Measurements from ENCODE around the gene ADD2.
"Not testable (repeated sequence)": the region's sequence is repeated elsewhere in the genome, so short reads cannot be mapped to it uniquely, and the experiment has no call there.

ADD2 gene

DNA sequence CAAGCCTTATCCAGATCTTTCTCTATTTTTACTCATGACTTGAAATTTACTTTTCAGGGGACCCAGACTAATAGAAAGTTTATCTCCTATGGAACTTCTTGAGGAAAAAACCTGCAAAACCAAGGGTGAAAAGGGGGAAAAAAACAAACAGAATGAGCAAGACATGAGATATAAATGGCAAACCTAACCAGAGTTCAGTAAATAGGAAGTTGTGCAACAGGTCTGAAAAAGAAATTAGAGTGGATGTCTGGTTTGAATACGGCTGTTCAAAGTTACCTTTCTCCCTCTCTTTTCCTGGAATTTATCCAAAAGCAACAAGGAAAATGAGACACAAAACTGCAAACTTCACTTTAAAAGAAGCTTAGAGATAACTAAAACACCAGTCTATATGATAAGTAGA, 135.6 kb downstream of the ADD2 start:
- Histone ChIP-seq H3K27me3 (ENCODE audit: control insufficient read depth, insufficient read depth, low read length) (no peaks in the 10 kb centered on the region), H3K4me1 (ENCODE audit: control insufficient read depth, insufficient read depth, low read length) (no peaks in the 10 kb centered on the region), H3K9me3 (ENCODE audit: control insufficient read depth, insufficient read depth, low read length) (no peaks in the 10 kb centered on the region), H3K9ac (ENCODE audit: low read depth, low read length) (no peak overlapping the region), H3K36me3 (ENCODE audit: control insufficient read depth, insufficient read depth, low read length) (no peaks in the 10 kb centered on the region), H3K4me3 (ENCODE audit: low read depth, low read length) (no peak overlapping the region)

DNA sequence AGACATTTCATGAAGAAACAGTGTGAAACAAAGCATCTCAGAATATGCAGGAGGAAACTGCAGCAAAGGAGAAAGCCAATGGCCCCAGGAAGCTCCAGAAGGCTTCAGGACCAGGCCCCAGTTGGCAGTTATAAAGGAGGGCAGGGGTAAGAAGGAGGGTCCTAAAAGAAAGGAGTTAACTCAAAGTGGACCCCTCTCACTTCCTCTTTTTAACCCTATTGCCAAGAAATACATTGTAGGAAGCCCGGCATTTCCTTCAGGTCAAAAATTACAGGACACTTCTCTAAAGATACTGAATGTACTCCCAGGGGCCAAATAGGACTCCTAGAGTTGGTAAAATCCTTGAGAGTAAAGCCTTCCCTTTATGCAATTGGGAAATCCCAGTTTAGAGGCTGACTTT, 137.2 kb downstream of the ADD2 start:
- Histone ChIP-seq H3K4me1 (ENCODE audit: control insufficient read depth, insufficient read depth, low read length) (peaks cover 10% of the 10 kb centered on the region), H3K27me3 (ENCODE audit: control insufficient read depth, insufficient read depth, low read length) (no peaks in the 10 kb centered on the region), H3K9me3 (ENCODE audit: control insufficient read depth, insufficient read depth, low read length) (no peaks in the 10 kb centered on the region), H3K36me3 (ENCODE audit: control insufficient read depth, insufficient read depth, low read length) (no peaks in the 10 kb centered on the region), H3K4me3 (ENCODE audit: low read depth, low read length) (no peak overlapping the region), H3K9ac (ENCODE audit: low read depth, low read length) (no peak overlapping the region)

DNA sequence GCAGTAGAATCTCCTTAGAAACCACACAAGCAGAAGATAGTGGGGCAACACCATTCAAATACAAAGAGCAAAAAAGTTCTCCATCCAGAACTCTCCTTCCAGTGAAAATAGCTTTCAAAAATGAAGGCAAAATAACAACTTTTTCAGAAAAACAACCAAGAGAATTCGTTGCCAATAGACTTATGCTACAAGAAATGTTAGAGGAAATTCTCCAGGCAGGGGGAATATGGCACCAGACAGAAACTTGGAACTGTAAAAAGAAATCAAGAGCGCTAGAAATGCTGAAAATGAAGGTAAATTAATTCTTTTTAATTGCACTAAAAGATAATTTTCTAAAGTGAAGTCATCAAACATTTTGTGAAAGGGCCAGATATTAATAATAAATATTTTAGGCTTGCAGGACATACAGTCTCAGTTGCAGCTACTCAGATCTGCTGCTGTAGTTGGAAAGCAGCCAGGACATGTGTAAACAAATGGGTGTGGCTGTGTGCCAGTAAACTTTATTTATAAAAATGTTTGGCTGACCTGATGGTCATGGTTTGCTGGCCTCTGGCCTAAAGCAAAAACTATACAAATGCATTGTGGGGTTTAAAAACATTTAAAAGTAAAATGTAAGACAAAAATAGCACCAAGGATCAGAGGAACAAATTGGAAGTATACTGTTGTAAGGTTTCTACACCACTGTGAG, 140.6 kb downstream of the ADD2 start:
- Histone ChIP-seq H3K9me3 (ENCODE audit: control insufficient read depth, insufficient read depth, low read length) (no peaks in the 10 kb centered on the region), H3K36me3 (ENCODE audit: control insufficient read depth, insufficient read depth, low read length) (no peaks in the 10 kb centered on the region), H3K27me3 (ENCODE audit: control insufficient read depth, insufficient read depth, low read length) (no peaks in the 10 kb centered on the region), H3K9ac (ENCODE audit: low read depth, low read length) (no peak overlapping the region), H3K4me3 (ENCODE audit: low read depth, low read length) (no peak overlapping the region), H3K4me1 (ENCODE audit: control insufficient read depth, insufficient read depth, low read length) (peaks cover 10% of the 10 kb centered on the region)

DNA sequence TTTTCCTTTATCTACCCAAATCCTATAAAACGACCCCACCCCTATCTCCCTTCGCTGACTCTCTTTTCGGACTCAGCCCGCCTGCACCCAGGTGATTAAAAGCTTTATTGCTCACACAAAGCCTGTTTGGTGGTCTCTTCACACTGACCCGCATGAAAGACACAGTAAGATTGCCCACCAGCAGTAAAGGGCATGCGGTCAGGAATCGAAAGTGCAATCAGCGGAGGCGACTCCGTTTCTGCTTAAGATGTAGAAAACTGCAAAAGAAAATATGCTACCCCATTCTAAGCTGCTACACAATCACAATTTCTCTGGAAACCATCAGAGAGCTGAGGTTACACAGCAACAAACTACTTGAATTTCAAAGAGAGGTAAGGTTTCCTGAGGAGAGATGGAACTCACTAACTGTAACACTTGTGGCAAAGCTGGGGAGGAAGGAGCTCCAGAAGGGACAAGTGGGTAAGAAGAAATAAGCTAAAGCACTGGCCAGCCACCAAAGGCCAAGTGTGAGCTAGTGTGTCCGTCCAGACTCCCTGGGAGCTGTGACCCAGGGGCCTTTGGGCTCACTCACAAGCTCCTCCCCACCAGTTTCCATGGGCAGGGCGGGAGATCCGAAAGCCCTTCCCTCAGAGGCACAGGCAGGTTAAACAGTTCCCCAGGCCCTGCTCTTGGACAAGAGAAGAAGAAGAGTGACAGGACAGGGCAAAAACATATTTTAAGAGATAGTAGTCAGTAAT, 141.6 kb downstream of the ADD2 start:
- Histone ChIP-seq H3K9me3 (ENCODE audit: control insufficient read depth, insufficient read depth, low read length) (no peaks in the 10 kb centered on the region), H3K4me3 (ENCODE audit: low read depth, low read length) (peak overlapping the region; percentile 38), H3K36me3 (ENCODE audit: control insufficient read depth, insufficient read depth, low read length) (no peaks in the 10 kb centered on the region), H3K27me3 (ENCODE audit: control insufficient read depth, insufficient read depth, low read length) (no peaks in the 10 kb centered on the region), H3K9ac (ENCODE audit: low read depth, low read length) (peak overlapping the region; percentile 71), H3K4me1 (ENCODE audit: control insufficient read depth, insufficient read depth, low read length) (peaks cover 10% of the 10 kb centered on the region)

DNA sequence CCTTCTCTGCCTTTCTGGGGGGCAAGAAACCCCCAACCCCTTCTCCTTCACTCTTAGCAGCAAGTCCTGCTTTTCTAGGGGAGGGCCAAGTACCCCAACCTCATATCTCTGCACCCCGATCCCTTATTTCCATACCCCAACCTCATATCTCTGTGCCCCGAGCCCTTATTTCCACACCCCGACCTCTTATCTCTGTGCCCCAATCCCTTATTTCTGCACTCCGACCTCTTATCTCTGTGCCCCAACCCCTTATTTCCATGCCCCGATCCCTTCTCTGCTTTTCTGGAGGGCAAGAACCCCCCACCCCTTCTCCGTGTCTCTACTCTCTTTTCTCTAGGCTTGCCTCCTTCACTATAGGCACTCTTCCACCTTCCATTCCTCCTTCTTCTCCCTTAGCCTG, 146.5 kb downstream of the ADD2 start:
- not testable (repeated sequence) for H3K4me3 ChIP-seq (ENCODE audit: low read depth, low read length); H3K9ac ChIP-seq (ENCODE audit: low read depth, low read length); H3K36me3 ChIP-seq (ENCODE audit: control insufficient read depth, insufficient read depth, low read length); H3K9me3 ChIP-seq (ENCODE audit: control insufficient read depth, insufficient read depth, low read length); H3K27me3 ChIP-seq (ENCODE audit: control insufficient read depth, insufficient read depth, low read length); H3K4me1 ChIP-seq (ENCODE audit: control insufficient read depth, insufficient read depth, low read length)

DNA sequence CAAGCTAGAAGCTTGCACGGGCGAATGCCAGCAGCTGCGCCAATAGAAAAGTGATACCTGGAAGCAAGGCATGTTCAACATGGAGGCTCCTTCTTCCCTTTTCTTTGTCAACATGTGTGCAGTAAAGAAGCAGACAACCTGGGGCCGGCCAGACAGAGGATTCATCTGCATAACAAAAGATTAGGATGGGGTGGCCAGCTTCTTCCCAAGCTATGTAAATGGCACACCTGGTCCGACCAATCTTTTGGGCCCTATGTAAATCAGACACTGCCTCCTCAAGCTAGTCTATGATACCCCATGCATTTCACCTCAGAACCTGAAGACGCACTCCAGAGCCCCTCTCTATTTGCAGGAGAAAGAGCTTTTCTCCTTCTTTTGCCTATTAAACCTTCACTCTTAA, 148.0 kb downstream of the ADD2 start:
- Histone ChIP-seq H3K27me3 (ENCODE audit: control insufficient read depth, insufficient read depth, low read length) (no peaks in the 10 kb centered on the region), H3K4me1 (ENCODE audit: control insufficient read depth, insufficient read depth, low read length) (peaks cover 2% of the 10 kb centered on the region), H3K36me3 (ENCODE audit: control insufficient read depth, insufficient read depth, low read length) (no peaks in the 10 kb centered on the region), H3K4me3 (ENCODE audit: low read depth, low read length) (no peak overlapping the region), H3K9me3 (ENCODE audit: control insufficient read depth, insufficient read depth, low read length) (no peaks in the 10 kb centered on the region), H3K9ac (ENCODE audit: low read depth, low read length) (no peak overlapping the region)

DNA sequence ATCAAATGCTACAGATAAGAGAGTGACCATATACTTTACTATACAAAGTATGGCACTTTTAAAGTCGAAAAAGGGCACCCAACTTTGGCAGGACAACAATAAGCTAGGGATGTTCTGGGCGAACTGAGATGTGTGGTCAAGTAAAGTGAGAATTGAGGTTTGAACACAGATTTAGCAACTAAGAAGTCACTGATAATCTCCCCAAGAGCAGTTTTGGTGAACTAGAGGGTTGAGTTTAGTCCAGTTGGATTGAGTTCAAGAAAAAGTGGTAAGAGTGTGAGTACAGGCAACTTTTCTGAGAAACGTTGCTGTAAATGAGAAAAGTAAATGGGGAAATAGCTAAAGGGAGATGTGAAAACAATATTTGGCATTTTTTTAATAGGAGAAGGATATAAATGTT, 148.8 kb downstream of the ADD2 start:
- Histone ChIP-seq H3K4me3 (ENCODE audit: low read depth, low read length) (no peak overlapping the region), H3K27me3 (ENCODE audit: control insufficient read depth, insufficient read depth, low read length) (no peaks in the 10 kb centered on the region), H3K9ac (ENCODE audit: low read depth, low read length) (no peak overlapping the region), H3K36me3 (ENCODE audit: control insufficient read depth, insufficient read depth, low read length) (no peaks in the 10 kb centered on the region), H3K4me1 (ENCODE audit: control insufficient read depth, insufficient read depth, low read length) (peaks cover 2% of the 10 kb centered on the region), H3K9me3 (ENCODE audit: control insufficient read depth, insufficient read depth, low read length) (no peaks in the 10 kb centered on the region)

DNA sequence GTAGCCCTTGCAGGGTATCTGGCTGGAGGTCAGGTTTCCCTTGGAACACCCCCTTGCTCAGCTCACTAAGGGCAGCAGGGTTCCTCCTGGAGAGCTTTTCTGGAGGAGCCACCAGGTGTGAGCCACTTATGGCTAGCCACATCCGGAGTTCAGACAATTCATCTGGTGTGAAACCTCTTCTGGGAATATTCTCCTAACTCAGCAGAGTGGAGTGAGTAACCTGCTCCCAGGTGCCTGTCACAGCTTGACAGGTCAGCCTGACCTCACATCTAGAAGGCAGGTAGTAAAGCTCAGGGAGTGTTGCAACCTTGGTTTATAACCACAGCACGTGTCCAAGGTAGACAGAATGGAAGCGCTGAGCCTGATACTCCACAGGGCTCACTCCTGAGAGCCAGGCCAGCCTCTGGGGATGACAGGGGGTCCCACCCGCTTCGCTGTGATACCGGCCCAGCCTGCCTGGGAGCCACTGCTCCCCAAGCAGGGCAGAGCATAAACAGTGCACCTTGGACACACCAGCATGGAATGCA, 151.8 kb downstream of the ADD2 start:
- no peaks in the 10 kb centered on the region for H3K9me3 ChIP-seq (ENCODE audit: control insufficient read depth, insufficient read depth, low read length)
- peaks cover 5% of the 10 kb centered on the region for H3K4me1 ChIP-seq (ENCODE audit: control insufficient read depth, insufficient read depth, low read length)
- no peaks in the 10 kb centered on the region for H3K27me3 ChIP-seq (ENCODE audit: control insufficient read depth, insufficient read depth, low read length)
- H3K36me3 ChIP-seq (ENCODE audit: control insufficient read depth, insufficient read depth, low read length) = no peaks in the 10 kb centered on the region
- H3K9ac ChIP-seq (ENCODE audit: low read depth, low read length) = no peak overlapping the region
- no peak overlapping the region for H3K4me3 ChIP-seq (ENCODE audit: low read depth, low read length)

DNA sequence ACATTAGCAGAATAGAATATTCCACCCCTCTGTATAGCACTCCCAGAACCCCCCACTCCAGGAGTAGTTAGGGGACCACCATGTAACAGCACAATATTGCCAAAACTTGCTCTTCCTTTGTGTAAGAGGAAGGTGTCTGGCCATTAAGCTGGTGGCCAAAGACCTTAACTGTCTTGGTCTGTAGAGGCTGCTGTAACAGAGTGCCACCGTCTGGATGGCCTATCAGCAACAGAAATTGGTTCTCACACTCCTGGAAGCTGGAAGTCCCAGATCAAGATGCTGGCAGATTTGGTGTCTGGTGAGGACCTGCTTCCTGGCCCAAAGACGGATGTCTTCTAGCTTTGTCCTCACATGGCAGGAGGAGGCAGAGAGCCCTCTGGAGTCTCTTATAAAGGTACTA, 152.8 kb downstream of the ADD2 start:
- Histone ChIP-seq H3K4me1 (ENCODE audit: control insufficient read depth, insufficient read depth, low read length) (peaks cover 5% of the 10 kb centered on the region), H3K9ac (ENCODE audit: low read depth, low read length) (no peak overlapping the region), H3K4me3 (ENCODE audit: low read depth, low read length) (no peak overlapping the region), H3K27me3 (ENCODE audit: control insufficient read depth, insufficient read depth, low read length) (no peaks in the 10 kb centered on the region), H3K36me3 (ENCODE audit: control insufficient read depth, insufficient read depth, low read length) (no peaks in the 10 kb centered on the region), H3K9me3 (ENCODE audit: control insufficient read depth, insufficient read depth, low read length) (no peaks in the 10 kb centered on the region)

DNA sequence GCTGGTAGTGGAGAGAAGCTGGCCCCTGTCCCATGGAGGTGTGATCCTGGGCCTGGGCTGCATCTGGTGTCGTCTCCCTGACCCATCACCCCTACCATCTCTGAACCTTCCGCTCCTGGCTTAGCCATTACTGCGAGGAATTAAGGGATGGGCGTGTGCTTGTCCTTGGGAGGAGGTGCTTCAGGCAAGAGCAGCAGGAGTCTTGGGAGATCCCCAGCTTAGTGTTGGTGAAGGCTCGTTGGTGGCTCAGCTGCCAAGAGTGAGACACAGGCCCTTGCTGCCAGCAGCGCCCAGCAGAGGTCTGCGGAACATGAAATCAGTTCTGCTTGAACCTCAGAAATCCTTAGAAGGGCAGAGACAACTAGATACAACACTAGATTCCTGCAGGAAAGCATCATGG, 154.5 kb downstream of the ADD2 start:
- no peak overlapping the region for H3K4me3 ChIP-seq (ENCODE audit: low read depth, low read length)
- H3K27me3 ChIP-seq (ENCODE audit: control insufficient read depth, insufficient read depth, low read length) = no peaks in the 10 kb centered on the region
- H3K36me3 ChIP-seq (ENCODE audit: control insufficient read depth, insufficient read depth, low read length) = no peaks in the 10 kb centered on the region
- peaks cover 5% of the 10 kb centered on the region for H3K4me1 ChIP-seq (ENCODE audit: control insufficient read depth, insufficient read depth, low read length)
- H3K9ac ChIP-seq (ENCODE audit: low read depth, low read length) = no peak overlapping the region
- H3K9me3 ChIP-seq (ENCODE audit: control insufficient read depth, insufficient read depth, low read length) = no peaks in the 10 kb centered on the region

DNA sequence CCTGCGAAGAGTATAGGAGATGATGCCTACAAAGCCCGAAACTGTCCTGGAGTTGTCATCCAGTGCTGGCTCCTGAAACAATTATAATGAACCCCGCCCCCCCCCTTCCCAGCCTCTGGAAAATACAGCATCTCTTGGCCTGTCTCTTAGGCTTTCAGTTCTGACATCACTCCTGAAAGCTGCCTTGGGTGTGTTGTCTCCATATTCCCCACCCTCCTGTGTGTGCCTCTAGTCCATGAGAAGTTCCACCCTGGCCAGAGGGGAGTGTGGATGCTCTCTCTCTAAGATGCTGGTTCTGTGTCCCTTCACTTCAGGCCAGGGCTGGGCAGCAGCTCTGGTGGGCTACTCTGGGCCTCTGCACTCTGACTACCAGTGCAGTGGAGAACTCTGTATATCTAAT, 155.4 kb downstream of the ADD2 start:
- peaks cover 5% of the 10 kb centered on the region for H3K4me1 ChIP-seq (ENCODE audit: control insufficient read depth, insufficient read depth, low read length)
- no peaks in the 10 kb centered on the region for H3K9me3 ChIP-seq (ENCODE audit: control insufficient read depth, insufficient read depth, low read length)
- peak overlapping the region; percentile 37 for H3K9ac ChIP-seq (ENCODE audit: low read depth, low read length)
- H3K36me3 ChIP-seq (ENCODE audit: control insufficient read depth, insufficient read depth, low read length) = no peaks in the 10 kb centered on the region
- H3K27me3 ChIP-seq (ENCODE audit: control insufficient read depth, insufficient read depth, low read length) = no peaks in the 10 kb centered on the region
- H3K4me3 ChIP-seq (ENCODE audit: low read depth, low read length) = no peak overlapping the region

DNA sequence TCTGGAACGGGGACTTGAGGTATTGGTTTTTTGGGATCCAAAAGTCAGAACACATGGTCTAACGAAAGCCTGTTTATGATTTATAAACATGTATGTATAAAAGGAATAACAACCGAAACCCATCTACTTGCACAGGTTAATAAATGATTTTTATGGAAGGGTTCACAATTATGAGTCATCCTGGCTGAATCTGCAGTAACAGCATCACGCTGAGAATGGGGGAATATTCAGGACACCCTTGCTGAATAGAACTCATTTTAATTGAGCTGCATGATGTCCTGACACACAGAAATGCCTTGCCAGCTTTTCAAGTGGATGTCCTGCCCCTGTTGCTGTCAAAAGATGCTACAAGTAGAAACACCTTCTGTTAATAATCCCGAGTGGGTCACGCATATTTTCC, 159.6 kb downstream of the ADD2 start:
- Histone ChIP-seq H3K9ac (ENCODE audit: low read depth, low read length) (no peak overlapping the region), H3K27me3 (ENCODE audit: control insufficient read depth, insufficient read depth, low read length) (no peaks in the 10 kb centered on the region), H3K9me3 (ENCODE audit: control insufficient read depth, insufficient read depth, low read length) (no peaks in the 10 kb centered on the region), H3K4me3 (ENCODE audit: low read depth, low read length) (no peak overlapping the region), H3K4me1 (ENCODE audit: control insufficient read depth, insufficient read depth, low read length) (peaks cover 2% of the 10 kb centered on the region), H3K36me3 (ENCODE audit: control insufficient read depth, insufficient read depth, low read length) (no peaks in the 10 kb centered on the region)

Measured in iPS-15b (cell line).